Epidermal melanocyte (primary cell): Measurements from ENCODE around the gene SPEF1.
"Not testable (repeated sequence)": the region's sequence is repeated elsewhere in the genome, so short reads cannot be mapped to it uniquely, and the experiment has no call there.

Experiments used
- DNase-seq: peaks from one replicate; pipeline ENCODE4 v3.0.0; 2011; ENCODE audit warnings: low spot score; ENCODE audit not compliant: insufficient read length

The SPEF1 gene

DNA sequence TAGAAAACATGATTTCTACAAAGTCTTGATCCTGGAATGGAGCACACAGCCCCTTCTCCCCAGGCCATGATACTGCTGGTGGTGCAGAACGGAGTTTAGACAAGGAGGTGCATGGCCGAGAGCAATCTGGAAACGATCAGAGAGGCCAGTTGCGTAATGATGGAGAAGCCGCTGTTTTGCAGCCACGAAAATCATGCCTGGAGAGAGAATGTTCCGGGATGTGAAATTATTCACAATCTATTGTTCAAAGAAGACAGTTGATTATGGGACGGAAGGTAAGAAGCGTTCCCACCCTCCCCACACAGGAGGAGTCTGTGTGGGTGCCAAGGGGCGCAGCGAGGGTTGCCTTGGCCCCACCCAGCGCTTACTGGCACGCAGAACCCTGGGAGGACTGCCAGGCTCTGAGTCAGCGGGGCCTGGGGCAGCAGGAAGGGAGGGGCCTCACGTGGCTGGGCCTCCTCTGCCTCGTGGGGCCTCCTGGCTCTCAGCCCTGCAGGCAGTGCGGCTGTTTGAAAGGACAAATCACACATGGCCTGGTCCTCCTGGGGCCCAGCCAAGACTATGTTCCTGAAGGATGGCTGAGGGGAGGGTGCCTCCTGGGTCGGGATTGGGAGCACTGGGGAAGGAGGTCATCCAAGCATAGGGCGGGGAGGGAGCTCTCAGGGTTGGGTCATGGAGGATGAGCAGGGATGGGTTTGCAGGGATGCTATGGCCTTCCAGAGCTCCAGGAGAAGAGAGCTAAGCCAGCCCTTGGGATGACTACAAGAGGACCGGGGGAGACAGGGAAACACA lies 30.4 kb upstream of the SPEF1 start:
- DNase-seq, result peak; percentile 91

DNA sequence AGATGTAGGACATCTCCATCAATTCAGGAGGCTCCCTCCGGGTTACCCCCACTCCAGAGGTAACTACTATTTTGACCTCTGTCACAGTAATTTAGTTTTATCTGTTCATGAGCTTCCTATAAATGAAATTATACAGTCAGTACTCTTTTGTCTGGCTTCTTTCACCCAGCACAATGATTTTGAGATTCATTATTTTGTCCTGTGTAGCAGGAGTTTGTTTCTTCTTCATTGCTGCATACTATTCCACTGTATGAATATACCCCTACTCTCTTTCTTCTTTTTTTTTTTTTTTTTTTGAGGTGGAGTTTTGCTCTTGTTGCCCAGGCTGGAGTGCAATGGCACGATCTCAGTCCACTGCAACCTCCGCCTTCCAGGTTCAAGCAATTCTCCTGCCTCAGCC lies 27.3 kb upstream of the SPEF1 start:
- DNase-seq, result no peak

GRCh38 chr20:3804781-3805180 lies 23.5 kb upstream of the SPEF1 start:
- DNase-seq, result no peak

- DNase-seq, result no peak
Measured at GRCh38 chr20:3804254-3804751, 23.1 kb upstream of the SPEF1 start.

- no peak for DNase-seq
Measured at GRCh38 chr20:3803854-3804253, 22.6 kb upstream of the SPEF1 start.

DNA sequence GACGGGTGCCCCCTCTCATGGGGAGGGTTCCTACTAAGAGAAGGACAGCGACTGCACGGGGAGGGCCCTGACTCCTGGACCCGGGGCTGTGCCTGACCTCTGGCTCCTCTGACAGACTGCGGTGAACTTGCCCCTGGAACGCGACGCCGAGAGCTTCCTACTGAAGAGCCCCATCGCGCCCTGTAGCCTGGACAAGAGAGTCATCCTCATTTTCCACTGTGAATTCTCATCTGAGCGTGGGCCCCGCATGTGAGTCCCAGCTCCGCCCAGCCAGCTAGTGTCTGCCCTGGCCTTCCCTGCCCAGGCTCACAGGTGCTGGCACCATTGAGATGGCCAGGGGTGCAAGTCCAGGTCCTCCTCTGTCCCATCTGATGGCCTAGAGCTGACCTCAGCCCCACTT lies 22.0 kb upstream of the SPEF1 start:
- no peak for DNase-seq

DNA sequence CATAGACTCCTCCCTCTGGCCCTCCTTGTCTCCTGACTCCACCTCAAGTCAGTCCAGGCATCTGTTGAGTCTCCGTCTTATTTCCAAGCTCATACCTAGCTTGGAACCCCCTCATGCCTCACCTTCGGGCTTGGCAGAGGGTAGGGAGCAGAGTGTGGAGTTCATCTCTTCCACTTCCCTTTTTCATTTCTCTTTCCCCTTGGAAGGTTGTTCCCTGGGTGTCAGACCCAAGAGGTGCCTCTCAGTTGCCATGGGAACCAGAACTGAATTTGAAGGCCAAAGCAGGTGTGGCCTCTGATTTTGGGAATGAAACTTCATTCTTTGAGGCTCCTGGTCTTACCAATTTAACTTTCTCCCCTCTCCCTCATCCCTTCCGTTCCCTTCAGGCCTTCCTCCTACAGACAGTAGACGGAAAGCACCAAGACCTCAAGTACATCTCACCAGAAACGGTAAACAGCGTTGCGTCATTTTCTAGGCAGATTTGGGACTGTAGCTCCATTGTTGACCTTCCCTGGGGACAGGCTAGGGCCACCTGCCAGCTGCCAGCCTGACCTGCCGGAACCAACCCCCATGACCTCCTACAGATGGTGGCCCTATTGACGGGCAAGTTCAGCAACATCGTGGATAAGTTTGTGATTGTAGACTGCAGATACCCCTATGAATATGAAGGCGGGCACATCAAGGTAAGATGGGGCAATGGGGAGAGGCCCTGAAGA lies 21.4 kb upstream of the SPEF1 start:
- no peak for DNase-seq

DNA sequence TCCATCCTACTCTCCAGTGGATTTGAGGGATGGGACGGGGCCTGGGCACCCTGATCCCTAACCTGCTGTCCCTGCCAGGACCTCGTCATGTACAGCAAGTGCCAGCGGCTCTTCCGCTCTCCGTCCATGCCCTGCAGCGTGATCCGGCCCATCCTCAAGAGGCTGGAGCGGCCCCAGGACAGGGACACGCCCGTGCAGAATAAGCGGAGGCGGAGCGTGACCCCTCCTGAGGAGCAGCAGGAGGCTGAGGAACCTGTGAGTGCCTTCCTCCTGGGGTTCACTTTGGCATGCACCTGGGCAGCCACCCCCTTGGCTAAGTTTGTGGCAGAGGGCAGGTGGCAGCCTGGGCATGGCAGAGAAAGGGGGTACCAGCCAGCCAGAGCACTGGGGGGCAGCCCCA lies 20.6 kb upstream of the SPEF1 start:
- DNase-seq, result no peak

GRCh38 chr20:3801299-3801698 lies 20.1 kb upstream of the SPEF1 start:
- DNase-seq, result no peak

- no peak for DNase-seq
Measured at GRCh38 chr20:3800878-3801260, 19.6 kb upstream of the SPEF1 start.

DNA sequence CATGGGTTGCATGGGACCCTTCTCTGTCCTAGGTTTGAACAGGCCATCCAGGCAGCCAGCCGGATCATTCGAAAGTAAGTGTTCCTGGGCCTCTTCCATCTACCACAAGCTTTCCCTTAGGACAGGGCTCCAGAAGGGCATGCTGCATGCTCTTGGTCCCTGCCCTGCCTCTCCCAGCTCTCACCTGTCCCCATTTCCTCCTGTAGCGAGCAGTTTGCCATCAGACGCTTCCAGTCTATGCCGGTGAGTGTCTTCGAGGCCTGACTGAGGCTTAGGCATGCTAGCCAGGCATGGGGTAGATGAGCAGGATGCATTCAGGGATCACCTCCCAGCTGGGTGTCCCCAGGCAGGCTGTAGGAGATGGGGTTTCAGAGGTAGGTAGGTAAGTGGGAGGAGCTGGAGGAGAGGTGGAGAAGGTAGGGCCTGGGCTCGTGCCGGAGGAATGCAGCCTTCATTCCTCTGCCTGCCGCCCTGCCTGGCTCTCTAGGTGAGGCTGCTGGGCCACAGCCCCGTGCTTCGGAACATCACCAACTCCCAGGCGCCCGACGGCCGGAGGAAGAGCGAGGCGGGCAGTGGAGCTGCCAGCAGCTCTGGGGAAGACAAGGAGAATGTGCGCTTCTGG lies 19.1 kb upstream of the SPEF1 start:
- no peak for DNase-seq

- DNase-seq, result no peak
Measured at GRCh38 chr20:3798908-3799248, 17.6 kb upstream of the SPEF1 start.

- DNase-seq, result no peak
Measured at GRCh38 chr20:3798373-3798768, 17.1 kb upstream of the SPEF1 start.

- DNase-seq, result no peak
Measured at GRCh38 chr20:3797592-3798372, 16.5 kb upstream of the SPEF1 start.

DNA sequence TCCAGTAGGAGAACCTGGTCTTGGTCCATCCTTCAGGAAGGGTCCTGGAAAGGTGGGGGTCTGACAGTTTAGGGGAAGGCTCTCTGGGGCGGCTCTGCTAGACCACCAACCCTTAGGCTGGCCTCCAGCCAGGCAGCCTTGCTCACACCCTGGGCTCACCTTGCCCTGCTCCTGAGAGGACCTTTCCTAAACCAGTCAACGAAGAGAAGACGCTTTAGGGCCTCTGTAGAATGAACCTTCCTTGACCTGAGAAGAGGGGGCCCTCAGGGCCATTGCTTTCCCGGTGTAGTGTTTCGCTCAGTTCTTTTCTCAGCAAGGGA lies 15.9 kb upstream of the SPEF1 start:
- no peak for DNase-seq

- no peak for DNase-seq
Measured at GRCh38 chr20:3796477-3797225, 15.4 kb upstream of the SPEF1 start.

DNA sequence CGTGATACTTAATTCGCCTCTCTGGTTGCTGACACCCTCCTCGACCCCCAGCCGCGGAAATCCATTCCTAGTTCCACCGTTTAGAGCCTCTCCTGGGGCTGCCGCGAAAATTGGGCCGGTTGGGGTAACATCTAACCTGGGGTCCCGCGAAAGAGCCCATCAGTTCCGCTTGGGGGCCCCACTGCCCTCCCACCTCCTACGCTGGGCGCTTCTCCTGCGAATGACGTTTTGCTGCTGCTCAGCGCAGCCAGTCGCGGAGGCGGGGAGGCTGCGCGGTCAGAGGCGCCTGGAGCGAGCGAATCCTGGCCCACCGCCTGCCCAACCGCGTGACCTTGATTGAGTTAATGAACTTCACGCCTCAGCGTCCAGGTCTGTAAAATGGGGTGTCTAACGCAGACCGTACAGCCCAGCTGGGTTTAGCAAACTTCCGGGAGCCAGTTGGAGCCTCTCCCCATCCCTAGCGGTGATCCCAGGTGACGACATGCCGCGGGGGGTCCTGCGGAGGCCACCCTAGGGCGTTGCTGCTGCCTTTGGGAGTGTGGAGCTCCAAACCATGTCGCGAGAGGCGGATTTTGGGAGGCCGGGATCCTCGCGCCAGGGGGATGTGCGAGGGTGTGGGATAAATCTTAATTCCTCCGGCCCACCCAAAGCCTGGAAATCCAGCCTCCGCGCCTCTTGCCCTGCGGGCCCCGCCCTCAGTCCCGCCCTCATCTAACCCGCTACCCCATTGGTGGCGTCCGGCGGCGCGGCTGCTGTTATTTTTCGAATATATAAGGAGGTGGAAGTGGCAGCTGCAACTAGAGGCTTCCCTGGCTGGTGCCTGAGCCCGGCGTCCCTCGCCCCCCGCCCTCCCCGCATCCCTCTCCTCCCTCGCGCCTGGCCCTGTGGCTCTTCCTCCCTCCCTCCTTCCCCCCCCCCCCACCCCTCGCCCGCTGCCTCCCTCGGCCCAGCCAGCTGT lies 14.5 kb upstream of the SPEF1 start, which contains the start of gene CDC25B:
Gene CDC25B, plus strand, starts transcription at position 800 of the 958 bp plus-strand sequence. CDS start 222 bp downstream, outside the sequence.
- DNase-seq, result peak; percentile 96

DNA sequence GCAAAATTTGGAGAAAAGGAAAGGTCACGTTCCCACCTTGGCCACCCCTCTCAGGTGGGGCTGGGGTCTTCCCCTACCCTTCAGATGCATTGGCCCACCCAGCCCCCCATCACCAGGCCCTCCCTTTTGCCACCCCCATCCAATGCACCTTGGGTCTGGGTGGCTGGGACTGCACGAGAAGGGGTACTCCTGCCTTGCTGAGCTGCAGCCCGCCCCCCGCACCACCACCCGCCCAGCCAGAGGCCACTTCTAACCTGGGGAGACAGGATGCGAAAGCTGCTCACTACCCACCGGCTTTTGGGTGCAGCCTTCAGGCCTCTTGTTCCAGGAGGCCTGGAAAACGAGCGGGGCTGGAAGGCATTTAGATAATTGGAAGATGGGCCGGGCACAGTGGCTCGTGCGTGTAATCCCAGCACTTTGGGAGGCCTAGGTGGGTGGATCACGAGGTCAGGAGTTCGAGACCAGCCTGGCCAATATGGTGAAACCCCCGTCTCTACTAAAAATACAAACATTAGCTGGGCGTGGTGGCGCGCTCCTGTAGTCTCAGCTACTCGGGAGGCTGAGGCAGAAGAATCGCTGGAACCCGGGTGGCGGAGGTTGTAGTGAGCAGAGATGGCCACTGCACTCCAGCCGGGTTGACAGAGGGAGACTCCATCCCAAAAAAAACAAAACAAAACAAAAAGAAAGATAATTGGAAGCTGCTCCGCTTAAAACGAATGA lies 13.6 kb upstream of the SPEF1 start:
- DNase-seq, result no peak

DNA sequence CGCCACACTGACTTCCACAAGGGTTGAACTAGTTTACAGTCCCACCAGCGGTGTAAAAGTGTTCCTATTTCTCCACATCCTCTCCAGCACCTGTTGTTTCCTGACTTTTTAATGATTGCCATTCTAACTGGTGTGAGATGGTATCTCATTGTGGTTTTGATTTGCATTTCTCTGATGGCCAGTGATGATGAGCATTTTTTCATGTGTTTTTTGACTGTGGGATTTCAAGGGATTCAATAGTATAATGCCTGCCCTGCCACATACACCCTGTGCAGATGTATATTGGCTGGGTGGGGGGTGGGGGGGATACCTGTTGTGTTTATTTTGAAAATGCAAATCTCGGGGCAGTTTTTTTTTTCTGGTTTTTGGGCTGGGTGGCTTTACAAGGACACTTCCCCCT lies 12.9 kb upstream of the SPEF1 start:
- not testable (repeated sequence) for DNase-seq
